HG02840 (cell line): ENCODE measurements around the gene BATF2.
"Not testable (repeated sequence)": the region's sequence is repeated elsewhere in the genome, so short reads cannot be mapped to it uniquely, and the experiment has no call there.

Experiments
- ATAC-seq: cut with Tn5 transposase; IDR thresholded peaks from one replicate; pipeline ENCODE4 v1.9.1; 2021; ENCODE audit warnings: mild to moderate bottlenecking, moderate library complexity, moderate number of reproducible peaks; ENCODE audit not compliant: unreplicated experiment, low FRiP score

The BATF2 gene

GRCh38 chr11:65013888-65014725, 17.3 kb upstream of the BATF2 start, which contains the start of gene ARL2:
ARL2 (plus strand) TSS chr11:65014160; CDS start chr11:65014208, 48 bp downstream.
- ATAC-seq, result peak; percentile 69

GRCh38 chr11:65013130-65013887, 16.5 kb upstream of the BATF2 start:
- ATAC-seq, result peak; percentile 61

- no peak for ATAC-seq
Observed at GRCh38 chr11:65008873-65009272, 12.1 kb upstream of the BATF2 start.

GRCh38 chr11:65008016-65008415, 11.2 kb upstream of the BATF2 start:
- ATAC-seq, result no peak

- not testable (repeated sequence) for ATAC-seq
Observed at GRCh38 chr11:65003968-65004367, 7.2 kb upstream of the BATF2 start.

GRCh38 chr11:65003282-65003681, 6.5 kb upstream of the BATF2 start:
- ATAC-seq, result no peak

GRCh38 chr11:65002706-65003105, 5.9 kb upstream of the BATF2 start:
- no peak for ATAC-seq

GRCh38 chr11:64999478-64999877, 2.7 kb upstream of the BATF2 start:
- ATAC-seq, result no peak

GRCh38 chr11:64998690-64999431, 2.1 kb upstream of the BATF2 start:
- no peak for ATAC-seq

GRCh38 chr11:64998141-64998540, 1.4 kb upstream of the BATF2 start:
- no peak for ATAC-seq

GRCh38 chr11:64996327-64996709, 453 bp downstream of the BATF2 start:
- no peak for ATAC-seq

GRCh38 chr11:64994318-64994717, 2.5 kb downstream of the BATF2 start:
- ATAC-seq, result no peak

- no peak for ATAC-seq
Observed at GRCh38 chr11:64990222-64990923, 6.4 kb downstream of the BATF2 start.

- ATAC-seq, result no peak
Observed at GRCh38 chr11:64989416-64989815, 7.4 kb downstream of the BATF2 start.

- no peak for ATAC-seq
Observed at GRCh38 chr11:64987998-64988854, 8.5 kb downstream of the BATF2 start.

- not testable (repeated sequence) for ATAC-seq
Observed at GRCh38 chr11:64983339-64983738, 13.4 kb downstream of the BATF2 start.

GRCh38 chr11:64976651-64977050, 20.1 kb downstream of the BATF2 start:
- ATAC-seq, result no peak

- no peak for ATAC-seq
Observed at GRCh38 chr11:64974124-64974523, 22.6 kb downstream of the BATF2 start.
